Activated CD4-positive, alpha-beta T cell treated with anti-CD3 and anti-CD28 coated beads for 1 hour (primary cell): ENCODE measurements around the gene CACNG4.

Experiments used
- DNase-seq: peaks from one replicate; pipeline ENCODE4 v3.0.0-alpha.2; 2020

Gene CACNG4

DNA sequence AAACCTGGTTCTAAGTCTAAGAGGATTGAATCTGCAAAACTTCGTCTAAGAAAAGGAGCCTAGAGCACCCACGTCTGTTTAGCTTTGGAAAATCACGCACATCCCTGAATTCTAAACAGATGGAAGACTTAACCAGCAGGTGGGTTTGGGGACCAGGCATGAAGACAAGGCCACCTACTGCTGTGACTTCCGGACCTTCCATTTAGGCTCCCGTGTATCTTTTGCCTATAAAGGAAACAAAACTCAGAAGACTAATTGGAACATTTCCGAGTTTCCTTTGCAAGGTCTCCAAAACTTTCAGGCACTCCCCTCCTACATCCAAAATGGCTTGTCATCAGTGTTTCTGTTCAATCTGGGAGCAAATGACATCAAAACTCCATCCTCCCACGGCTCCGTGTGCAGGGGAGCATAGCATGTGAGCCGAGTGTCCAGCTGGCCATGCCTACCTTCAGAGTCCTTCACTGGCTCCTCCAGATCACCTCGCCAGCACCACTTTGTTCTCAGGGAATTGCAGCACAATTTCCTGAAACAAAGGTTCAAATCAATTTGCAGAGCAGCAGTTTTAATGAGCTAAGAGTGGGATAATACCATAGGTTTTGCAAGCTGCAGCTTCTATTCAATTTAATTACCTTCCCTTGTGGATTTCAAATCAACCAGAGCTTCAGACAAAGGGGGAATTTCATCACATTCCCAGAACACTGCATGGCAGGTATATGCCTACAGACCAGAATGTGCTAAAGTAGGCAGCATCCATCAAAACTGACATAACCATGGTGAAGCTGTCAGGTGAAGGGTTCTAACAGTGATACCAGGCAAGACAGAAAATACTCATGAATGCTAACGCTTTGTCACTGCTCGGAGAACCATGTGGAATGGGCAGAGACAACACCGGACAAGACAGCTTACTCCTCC lies 103.3 kb downstream of the CACNG4 start:
- no peak for DNase-seq

DNA sequence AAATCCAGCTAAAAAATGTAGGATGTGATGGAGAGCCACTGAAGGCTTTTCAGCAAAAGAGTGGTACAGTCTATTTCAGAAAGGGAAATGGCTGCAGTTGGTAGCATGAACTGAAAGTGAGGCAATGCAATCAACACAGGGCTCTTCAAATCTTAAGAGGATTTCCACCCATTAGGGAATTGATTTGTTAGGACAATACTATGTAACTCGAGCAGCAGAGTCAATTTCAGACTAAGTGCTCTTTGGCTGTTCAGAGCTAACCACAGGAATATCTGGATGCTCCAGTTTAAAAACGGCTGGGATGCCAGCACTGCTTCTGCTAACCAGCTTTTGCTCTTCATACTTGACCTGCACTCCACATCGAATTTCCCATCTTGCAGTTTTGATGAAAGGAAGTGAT lies 104.5 kb downstream of the CACNG4 start:
- DNase-seq, result no peak

GRCh38 chr17:67069603-67070136 lies 105.2 kb downstream of the CACNG4 start:
- DNase-seq, result no peak

- no peak for DNase-seq
Measured at GRCh38 chr17:67071595-67071994, 107.1 kb downstream of the CACNG4 start.

GRCh38 chr17:67072885-67073284 lies 108.4 kb downstream of the CACNG4 start:
- no peak for DNase-seq

DNA sequence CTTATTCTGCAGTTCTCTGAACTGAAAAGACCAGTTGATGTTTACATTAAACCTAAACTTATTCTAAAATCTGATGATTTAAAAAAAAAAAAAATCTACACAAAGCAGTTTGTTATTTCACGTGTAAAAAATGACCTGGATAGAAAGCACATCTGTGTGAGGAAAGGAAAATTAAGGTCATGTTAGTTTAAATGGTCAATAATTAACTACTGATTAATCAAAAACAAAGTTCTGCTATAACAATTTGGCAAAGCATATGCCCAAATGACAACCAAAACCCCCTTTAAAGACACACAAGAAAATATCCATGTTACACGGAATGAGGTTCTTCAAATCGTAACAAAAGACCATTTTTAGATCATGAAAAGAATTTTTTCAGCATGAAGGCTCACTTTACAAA lies 110.3 kb downstream of the CACNG4 start:
- no peak for DNase-seq

DNA sequence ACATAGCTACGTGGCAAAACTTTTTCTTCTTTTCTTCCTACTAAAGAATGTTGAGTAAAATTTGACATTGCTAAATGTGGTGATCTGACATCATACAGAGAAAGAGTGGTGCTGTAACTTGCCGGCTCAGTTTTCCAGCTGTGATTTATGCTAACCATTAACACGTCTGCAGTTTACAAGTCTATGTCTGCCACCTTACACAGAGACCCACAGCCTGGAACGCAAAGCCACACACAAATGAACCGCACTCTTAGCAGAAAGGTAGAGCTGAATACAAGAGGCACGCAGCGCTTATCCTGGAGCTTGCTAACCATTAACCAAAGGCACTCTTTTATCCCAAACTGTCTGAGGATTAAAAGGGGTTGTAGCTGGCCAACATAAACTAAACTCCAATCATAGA lies 111.8 kb downstream of the CACNG4 start:
- DNase-seq, result no peak

DNA sequence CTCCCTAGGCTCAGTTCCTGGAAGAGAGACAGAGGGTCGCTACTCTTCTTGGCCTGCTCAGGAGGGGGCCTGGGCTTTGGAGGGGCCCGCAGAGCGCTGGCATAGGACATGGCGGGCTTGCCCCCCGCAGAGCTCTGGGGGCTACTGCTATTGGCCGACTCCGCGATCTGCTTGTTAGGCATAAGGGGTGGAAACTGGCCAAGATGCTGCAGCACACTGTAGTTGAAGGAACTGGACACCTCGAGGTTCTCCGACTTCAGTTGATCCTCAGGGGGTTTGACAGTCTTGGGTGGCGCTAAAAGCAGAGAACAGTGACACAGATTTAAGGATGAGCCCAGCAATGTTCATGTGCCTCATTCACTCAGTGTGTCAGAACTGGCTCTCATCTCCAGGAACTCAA lies 113.8 kb downstream of the CACNG4 start:
- no peak for DNase-seq

DNA sequence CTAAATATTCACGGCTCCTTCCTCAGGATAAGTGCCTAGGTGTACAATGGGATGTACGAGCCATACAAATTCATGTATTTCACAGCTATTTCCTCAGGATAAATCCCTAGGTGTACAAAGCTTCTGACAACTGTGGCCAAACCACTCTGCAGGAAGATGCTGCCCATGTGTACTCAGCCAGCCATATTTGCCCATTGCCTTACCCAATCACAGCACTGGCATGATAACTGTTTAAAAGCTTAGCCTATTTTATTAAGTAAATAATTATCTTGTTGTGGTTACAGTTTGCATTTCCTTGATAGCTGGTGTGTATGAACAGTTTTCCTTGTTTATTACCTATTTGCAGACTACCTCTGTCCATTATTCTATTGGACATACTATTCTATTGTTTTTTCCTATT lies 115.0 kb downstream of the CACNG4 start:
- DNase-seq, result no peak

- DNase-seq, result no peak
Measured at GRCh38 chr17:67080804-67081203, 116.3 kb downstream of the CACNG4 start.

GRCh38 chr17:67082107-67082506 lies 117.6 kb downstream of the CACNG4 start:
- DNase-seq, result no peak
